BJ (cell line): ENCODE results near the gene NSUN3. TPM values are rescaled to one million over a fixed set of nuclear protein-coding genes. Genes with fewer than 3 reads are reported as not detected.
A peak's percentile ranks its signal among the peaks of the same experiment; 100 is the strongest.

Experiments used
- CTCF ChIA-PET: fragments of 350-600 bp; formaldehyde crosslinking; extraction: SDS; loops from one replicate; lab custom pipeline; 2021; ENCODE audit warnings: antibody characterized with exemption, inconsistent platforms; lab: Yijun Ruan, JAX
- POLR2A ChIA-PET: fragments of 300-600 bp; sonication (Branson Sonifier 250); formaldehyde crosslinking; extraction: SDS; loops from one replicate; lab custom pipeline; 2021; ENCODE audit warnings: antibody characterized with exemption; lab: Charles Lee
- DNase-seq: peaks from one replicate; pipeline ENCODE4 v3.0.0-alpha.2; 2011; ENCODE audit warnings: low read depth
- H3K27me3 ChIP-seq: 2 replicates; pipeline ENCODE4 v1.6.0; 2011; ENCODE audit warnings: low read length; ENCODE audit not compliant: control insufficient read depth, insufficient read depth
- H3K36me3 ChIP-seq: 2 replicates; pipeline ENCODE4 v1.5.1; 2011; ENCODE audit warnings: low read length; ENCODE audit not compliant: control insufficient read depth, insufficient read depth
- H3K4me3 ChIP-seq: 2 replicates; pipeline ENCODE4 v1.5.1; 2011; ENCODE audit warnings: low read depth, mild to moderate bottlenecking, control low read depth, low read length
- polyA minus RNA-seq: library from RNA; depleted of rRNA, polyadenylated mRNA; stranded (reverse); fragments of >200 nt; gene quantifications from 2 replicates; pipeline ENCODE4 v1.2.3, GENCODE V29; 2011; rRNA and poly(A)+ RNA removed
- polyA plus RNA-seq: library from polyadenylated mRNA; depleted of rRNA; stranded (reverse); fragments of >200 nt; gene quantifications from 2 replicates; pipeline ENCODE4 v1.2.3, GENCODE V29; 2011; rRNA removed
- TF ChIP-seq, protein P1 (sequence below): IDR thresholded peaks from 2 replicates; pipeline ENCODE4 v1.5.1; 2011; ENCODE audit warnings: low read depth, mild to moderate bottlenecking, control low read depth, inconsistent platforms, low read length, moderate library complexity; ENCODE audit not compliant: insufficient read depth

The NSUN3 gene
- polyA plus RNA-seq (8.2 and 8.7 TPM in 2 replicates), polyA minus RNA-seq (6.8 and 7.1 TPM in 2 replicates)

DNA sequence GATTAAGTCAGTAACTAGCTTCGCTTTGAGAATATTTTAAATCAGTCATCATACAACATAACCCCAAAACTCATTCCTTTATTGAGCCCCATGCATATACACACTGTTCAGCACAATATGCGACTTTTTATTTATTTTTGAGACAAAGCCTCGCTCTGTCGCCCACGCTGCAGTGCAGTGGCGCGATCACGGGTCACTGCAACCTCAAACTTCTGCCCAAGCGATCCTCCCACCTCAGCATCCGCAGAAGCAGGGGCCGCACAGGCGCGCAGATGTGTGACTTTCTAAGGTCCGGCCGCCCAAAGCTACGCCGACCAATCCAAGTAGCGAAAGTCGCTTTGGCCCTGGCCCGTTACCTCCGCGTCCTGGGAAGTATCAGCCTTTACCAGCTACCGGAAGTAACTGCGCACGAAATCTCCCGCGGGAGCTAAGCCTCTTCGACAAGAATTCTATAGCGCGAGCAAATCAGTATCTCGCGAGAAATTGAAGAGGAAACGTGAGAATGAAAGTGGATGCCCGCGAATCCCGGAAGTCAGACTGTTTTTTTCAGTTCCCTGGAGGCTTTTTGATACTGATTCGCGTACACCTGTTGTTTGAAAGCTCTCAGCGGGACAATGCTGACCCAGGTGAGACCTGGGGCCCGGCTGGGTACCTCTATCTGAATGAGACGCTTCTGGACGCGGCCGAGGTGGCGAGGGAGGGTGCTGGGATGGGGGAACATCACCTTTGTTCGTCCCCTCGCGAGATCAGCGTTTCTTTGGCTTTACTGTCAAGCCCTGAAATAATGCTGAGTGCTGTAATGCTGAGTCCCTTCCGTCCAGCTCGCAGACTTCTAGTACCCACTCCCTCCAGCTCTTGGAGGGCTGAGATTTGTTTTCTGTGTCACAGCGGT is at the start of gene NSUN3, which contains the start of gene DHFR2:
Gene NSUN3 (plus strand): TSS at position 549 of the 892 bp plus-strand sequence. CDS start 66 bp downstream, at position 615.
Gene DHFR2 (minus strand): TSS at position 404 of the 892 bp plus-strand sequence. CDS start 1,405 bp downstream, outside the sequence.
- Histone ChIP-seq H3K4me3 (peak within 1 kb of the TSS; percentile 70), H3K36me3 (no peaks in the 10 kb centered on the region), H3K27me3 (no peaks in the 10 kb centered on the region)
- ChIA-PET CTCF (interaction anchor here (0.9 to 1.7 kb wide), 5 partner anchors 14 to 59 kb away, joined by 3 to 7 read pairs (median 4); no protein-coding TSS in a partner anchor), POLR2A (interaction anchor here (0.9 kb wide), 1 partner anchor 9 kb away, joined by 4 read pairs; no protein-coding TSS in a partner anchor)
- peak; percentile 87 for DNase-seq
- TF ChIP-seq, protein P1, sequence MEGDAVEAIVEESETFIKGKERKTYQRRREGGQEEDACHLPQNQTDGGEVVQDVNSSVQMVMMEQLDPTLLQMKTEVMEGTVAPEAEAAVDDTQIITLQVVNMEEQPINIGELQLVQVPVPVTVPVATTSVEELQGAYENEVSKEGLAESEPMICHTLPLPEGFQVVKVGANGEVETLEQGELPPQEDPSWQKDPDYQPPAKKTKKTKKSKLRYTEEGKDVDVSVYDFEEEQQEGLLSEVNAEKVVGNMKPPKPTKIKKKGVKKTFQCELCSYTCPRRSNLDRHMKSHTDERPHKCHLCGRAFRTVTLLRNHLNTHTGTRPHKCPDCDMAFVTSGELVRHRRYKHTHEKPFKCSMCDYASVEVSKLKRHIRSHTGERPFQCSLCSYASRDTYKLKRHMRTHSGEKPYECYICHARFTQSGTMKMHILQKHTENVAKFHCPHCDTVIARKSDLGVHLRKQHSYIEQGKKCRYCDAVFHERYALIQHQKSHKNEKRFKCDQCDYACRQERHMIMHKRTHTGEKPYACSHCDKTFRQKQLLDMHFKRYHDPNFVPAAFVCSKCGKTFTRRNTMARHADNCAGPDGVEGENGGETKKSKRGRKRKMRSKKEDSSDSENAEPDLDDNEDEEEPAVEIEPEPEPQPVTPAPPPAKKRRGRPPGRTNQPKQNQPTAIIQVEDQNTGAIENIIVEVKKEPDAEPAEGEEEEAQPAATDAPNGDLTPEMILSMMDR, result no peak

DNA sequence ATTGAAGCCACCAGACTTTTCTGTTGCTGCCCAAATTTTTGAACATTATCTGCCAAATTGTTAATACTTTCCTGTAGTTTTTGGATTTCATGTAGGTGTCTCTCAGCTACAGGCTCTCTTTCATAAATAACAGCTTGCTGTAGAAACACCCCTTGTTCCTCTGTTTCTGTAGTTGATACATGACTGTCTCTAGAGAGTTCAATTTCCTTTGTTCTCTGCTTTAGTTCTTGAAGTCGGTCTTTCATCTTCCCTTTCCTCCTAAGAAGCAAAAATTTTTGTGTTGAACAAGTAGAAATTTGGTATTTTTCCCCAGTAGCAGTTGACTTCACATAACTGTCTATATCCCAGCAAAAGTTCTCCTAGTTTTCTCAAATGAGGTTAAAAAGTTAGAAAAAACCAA is 47.8 kb upstream of the NSUN3 start:
- CTCF ChIA-PET, result interaction anchor here (0.9 to 3.6 kb wide), 2 partner anchors 11 to 34 kb away, joined by 3 to 17 read pairs; no protein-coding TSS in a partner anchor
- DNase-seq, result no peak
- POLR2A ChIA-PET, result no interaction called here
- no peak overlapping the region for H3K4me3 ChIP-seq
- H3K27me3 ChIP-seq, result no peaks in the 10 kb centered on the region
- no peaks in the 10 kb centered on the region for H3K36me3 ChIP-seq
- TF ChIP-seq, protein P1, result no peak

DNA sequence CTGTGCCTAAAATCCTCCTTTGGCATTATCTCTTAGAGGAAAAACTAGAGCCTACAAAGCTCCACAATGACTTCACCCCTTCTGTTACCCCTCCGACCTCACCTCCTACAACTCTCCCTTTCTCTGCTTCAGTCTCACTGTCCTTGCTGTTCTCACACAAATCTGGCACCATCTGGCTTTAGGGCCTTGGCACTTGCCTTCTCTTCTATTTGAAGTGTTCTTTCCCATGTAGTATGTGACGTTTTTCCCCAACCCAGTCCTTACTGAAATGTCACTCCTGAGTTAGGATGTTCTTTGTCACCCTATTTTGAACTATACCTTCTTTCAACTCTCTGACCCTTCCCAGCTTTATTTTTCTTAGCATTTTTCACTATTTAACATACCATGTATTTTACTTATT is 43.2 kb upstream of the NSUN3 start:
- H3K27me3 ChIP-seq, result no peaks in the 10 kb centered on the region
- no peaks in the 10 kb centered on the region for H3K36me3 ChIP-seq
- POLR2A ChIA-PET, result no interaction called here
- TF ChIP-seq, protein P1, result no peak
- DNase-seq, result no peak
- CTCF ChIA-PET, result interaction anchor here (0.7 kb wide), 1 partner anchor 294 kb away, joined by 5 read pairs; no protein-coding TSS in a partner anchor
- no peak overlapping the region for H3K4me3 ChIP-seq

DNA sequence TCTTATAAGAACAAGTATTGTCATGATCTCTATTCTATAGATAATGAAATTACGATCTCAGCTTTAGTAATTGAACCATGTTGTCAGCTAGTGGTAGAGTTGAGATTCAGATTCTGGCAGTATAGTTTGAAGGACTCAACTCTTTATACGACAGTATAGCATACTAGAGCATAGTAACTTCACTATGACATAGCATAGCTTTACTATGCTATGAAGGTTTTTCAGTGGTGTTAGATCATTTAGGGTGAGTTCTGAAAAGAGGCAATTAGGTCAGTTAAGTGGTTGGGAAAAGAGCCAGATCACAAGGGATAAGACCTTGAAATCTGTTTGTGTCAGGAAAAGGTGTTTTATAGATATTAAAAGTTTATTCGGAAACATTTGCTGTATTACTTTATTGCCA is 42.6 kb upstream of the NSUN3 start:
- no peak overlapping the region for H3K4me3 ChIP-seq
- ChIA-PET CTCF (no interaction called here), POLR2A (no interaction called here)
- DNase-seq, result no peak
- TF ChIP-seq, protein P1, result no peak
- no peaks in the 10 kb centered on the region for H3K36me3 ChIP-seq
- H3K27me3 ChIP-seq, result no peaks in the 10 kb centered on the region

DNA sequence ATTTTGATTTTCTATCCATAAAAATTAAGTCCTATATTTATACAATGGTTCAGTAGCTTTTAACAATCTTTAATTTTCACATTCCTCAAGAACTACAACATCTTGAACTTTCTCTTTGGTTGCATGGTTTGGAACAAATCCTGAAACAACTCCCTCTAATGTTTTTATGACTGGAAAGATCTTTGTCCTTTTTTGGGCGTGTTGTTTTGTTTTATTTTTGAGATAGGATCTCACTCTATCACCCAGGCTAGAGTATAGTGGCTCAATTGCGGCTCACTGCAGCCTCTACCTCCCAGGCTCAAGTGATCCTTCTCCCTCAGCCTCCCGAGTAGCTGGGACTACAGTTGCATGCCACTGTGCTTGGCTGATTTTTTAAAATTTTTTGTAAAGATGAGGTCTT is 38.5 kb upstream of the NSUN3 start:
- TF ChIP-seq, protein P1, result no peak
- CTCF ChIA-PET, result interaction anchor here (1.1 to 2.1 kb wide), 3 partner anchors 13 to 25 kb away, joined by 3 to 7 read pairs (median 4); no protein-coding TSS in a partner anchor
- POLR2A ChIA-PET, result interaction anchor here (0.6 kb wide), 1 partner anchor 10 kb away, joined by 3 read pairs; no protein-coding TSS in a partner anchor
- no peak for DNase-seq
- H3K36me3 ChIP-seq, result no peaks in the 10 kb centered on the region
- no peak overlapping the region for H3K4me3 ChIP-seq
- H3K27me3 ChIP-seq, result no peaks in the 10 kb centered on the region
